Activated T-helper 1 cell treated with anti-CD3 and anti-CD28 coated beads, Interleukin-12 subunit alpha, Interleukin-12 subunit beta, Interleukin-2, Interleukin-4 antibody, amounts not matched to agents 30 ng/mL and 10 ng/mL and 1 ng/mL, durations not matched to agents 14 hours and 24 hours and 36 hours (primary cell): Measurements from ENCODE around the gene CYB561D1. TPM values are rescaled to one million over a fixed set of nuclear protein-coding genes. Genes with fewer than 3 reads are reported as not detected.

ENCODE experiments used
- DNase-seq: peaks from one replicate; pipeline ENCODE4 v3.0.0; 2021; ENCODE audit warnings: low spot score
- H3K27ac Mint-ChIP-seq: one replicate; pipeline ENCODE4 v1.8.0; 2021; ENCODE audit warnings: mild to moderate bottlenecking, mixed read lengths
- H3K27me3 Mint-ChIP-seq: one replicate; pipeline ENCODE4 v1.8.0; 2022; ENCODE audit warnings: mild to moderate bottlenecking, moderate library complexity, mixed read lengths; ENCODE audit not compliant: insufficient read depth
- H3K36me3 Mint-ChIP-seq: one replicate; pipeline ENCODE4 v1.8.0; 2021; ENCODE audit warnings: low read depth, mixed read lengths
- H3K4me1 Mint-ChIP-seq: one replicate; pipeline ENCODE4 v1.8.0; 2021; ENCODE audit warnings: low read depth, mixed read lengths
- H3K4me3 Mint-ChIP-seq: one replicate; pipeline ENCODE4 v1.8.0; 2021; ENCODE audit warnings: mild to moderate bottlenecking, moderate library complexity, mixed read lengths
- H3K9me3 Mint-ChIP-seq: one replicate; pipeline ENCODE4 v1.8.0; 2021; ENCODE audit warnings: mixed read lengths
- intact Hi-C: fragments of 100-400 bp; cut with micrococcal nuclease; formaldehyde crosslinking; loops from one replicate; pipeline ENCODE4 v1.15.1; 2024
- total RNA-seq: library from RNA; stranded (reverse); gene quantifications from 2 replicates; pipeline ENCODE4 v1.2.3, GENCODE V29; 2022

Gene CYB561D1
- total RNA-seq, 1 donor from 2014 or later: 12.6 TPM

GRCh38 chr1:109483672-109484518 lies 10.0 kb upstream of the CYB561D1 start, which contains the start of gene ATXN7L2:
TSS of gene ATXN7L2 (plus strand) at chr1:109483905. CDS start at chr1:109483954, 49 bp downstream.
- peaks cover 35% of the 10 kb centered on the region for H3K4me1 Mint-ChIP-seq
- no peaks in the 10 kb centered on the region for H3K36me3 Mint-ChIP-seq
- intact Hi-C loops: loop anchor here (1.0 to 5.0 kb wide), 9 partner anchors 10 to 550 kb away; partner anchors contain the start of genes CELSR2, CYB561D1, GSTM3 and PSMA5
- H3K27ac Mint-ChIP-seq: peak within 1 kb of the TSS; percentile 96
- H3K9me3 Mint-ChIP-seq: no peaks in the 10 kb centered on the region
- H3K27me3 Mint-ChIP-seq: peaks cover 13% of the 10 kb centered on the region
- H3K4me3 Mint-ChIP-seq: peak within 1 kb of the TSS; percentile 95
- DNase-seq: peak; percentile 87

GRCh38 chr1:109484519-109484975 lies 9.3 kb upstream of the CYB561D1 start:
- intact Hi-C loops: loop anchor here (1.0 to 5.0 kb wide), 3 partner anchors 138 to 272 kb away; partner anchors contain the start of genes CELSR2 and SARS1

GRCh38 chr1:109485001-109485400 lies 8.9 kb upstream of the CYB561D1 start:
- Mint-ChIP-seq H3K4me1 (peaks cover 34% of the 10 kb centered on the region), H3K27me3 (peaks cover 10% of the 10 kb centered on the region), H3K36me3 (no peaks in the 10 kb centered on the region), H3K9me3 (no peaks in the 10 kb centered on the region), H3K27ac (peak overlapping the region; percentile 96), H3K4me3 (peak overlapping the region; percentile 95)
- no peak for DNase-seq
- intact Hi-C loops: no loop called here

More at GRCh38 chr1:109484519-109484975, 9.3 kb upstream of the CYB561D1 start:
- no peak for DNase-seq
- Mint-ChIP-seq H3K4me1 (peaks cover 34% of the 10 kb centered on the region), H3K4me3 (peak overlapping the region; percentile 95), H3K27me3 (peaks cover 12% of the 10 kb centered on the region), H3K36me3 (no peaks in the 10 kb centered on the region), H3K27ac (peak overlapping the region; percentile 96), H3K9me3 (no peaks in the 10 kb centered on the region)

GRCh38 chr1:109487261-109487660 lies 6.6 kb upstream of the CYB561D1 start:
- Mint-ChIP-seq H3K4me1 (peaks cover 32% of the 10 kb centered on the region), H3K9me3 (no peaks in the 10 kb centered on the region), H3K4me3 (no peak overlapping the region), H3K36me3 (peaks cover 7% of the 10 kb centered on the region), H3K27me3 (no peaks in the 10 kb centered on the region), H3K27ac (no peak overlapping the region)
- intact Hi-C loops: no loop called here
- DNase-seq: no peak

- Mint-ChIP-seq H3K4me1 (peaks cover 24% of the 10 kb centered on the region), H3K9me3 (no peaks in the 10 kb centered on the region), H3K27ac (no peak overlapping the region), H3K36me3 (peaks cover 11% of the 10 kb centered on the region), H3K27me3 (no peaks in the 10 kb centered on the region), H3K4me3 (no peak overlapping the region)
- no peak for DNase-seq
- intact Hi-C loops: no loop called here
Observed at GRCh38 chr1:109488201-109488600, 5.7 kb upstream of the CYB561D1 start.

- Mint-ChIP-seq H3K36me3 (peaks cover 11% of the 10 kb centered on the region), H3K4me3 (no peak overlapping the region), H3K9me3 (no peaks in the 10 kb centered on the region), H3K4me1 (peaks cover 20% of the 10 kb centered on the region), H3K27ac (no peak overlapping the region), H3K27me3 (no peaks in the 10 kb centered on the region)
- no peak for DNase-seq
- intact Hi-C loops: no loop called here
Observed at GRCh38 chr1:109488696-109489095, 5.2 kb upstream of the CYB561D1 start.

GRCh38 chr1:109490029-109490933 lies 3.6 kb upstream of the CYB561D1 start:
- Mint-ChIP-seq H3K27ac (no peak overlapping the region), H3K4me1 (peaks cover 16% of the 10 kb centered on the region), H3K27me3 (no peaks in the 10 kb centered on the region), H3K9me3 (no peaks in the 10 kb centered on the region), H3K4me3 (no peak overlapping the region), H3K36me3 (peaks cover 14% of the 10 kb centered on the region)
- DNase-seq: peak; percentile 51
- intact Hi-C loops: loop anchor here (1.0 kb wide), 1 partner anchor 42 kb away; no protein-coding TSS in a partner anchor

- DNase-seq: no peak
- H3K27ac Mint-ChIP-seq: no peak overlapping the region
Observed at GRCh38 chr1:109490934-109491302, 3.0 kb upstream of the CYB561D1 start.

GRCh38 chr1:109491372-109491771 lies 2.5 kb upstream of the CYB561D1 start:
- H3K9me3 Mint-ChIP-seq: no peaks in the 10 kb centered on the region
- intact Hi-C loops: no loop called here
- no peaks in the 10 kb centered on the region for H3K27me3 Mint-ChIP-seq
- peaks cover 22% of the 10 kb centered on the region for H3K36me3 Mint-ChIP-seq
- no peak for DNase-seq
- H3K4me1 Mint-ChIP-seq: peaks cover 20% of the 10 kb centered on the region
- H3K4me3 Mint-ChIP-seq: no peak overlapping the region
- no peak overlapping the region for H3K27ac Mint-ChIP-seq

More at GRCh38 chr1:109490934-109491302, 3.0 kb upstream of the CYB561D1 start:
- H3K36me3 Mint-ChIP-seq: peaks cover 18% of the 10 kb centered on the region
- no peak overlapping the region for H3K4me3 Mint-ChIP-seq
- no peaks in the 10 kb centered on the region for H3K27me3 Mint-ChIP-seq
- H3K4me1 Mint-ChIP-seq: peaks cover 17% of the 10 kb centered on the region
- intact Hi-C loops: loop anchor here (1.0 kb wide), 1 partner anchor 41 kb away; no protein-coding TSS in a partner anchor
- no peaks in the 10 kb centered on the region for H3K9me3 Mint-ChIP-seq

- Mint-ChIP-seq H3K27ac (no peak overlapping the region), H3K4me1 (peaks cover 25% of the 10 kb centered on the region), H3K27me3 (no peaks in the 10 kb centered on the region), H3K9me3 (no peaks in the 10 kb centered on the region), H3K4me3 (no peak overlapping the region), H3K36me3 (peaks cover 30% of the 10 kb centered on the region)
- no peak for DNase-seq
- intact Hi-C loops: loop anchor here (1.0 kb wide), 1 partner anchor 39 kb away; no protein-coding TSS in a partner anchor
Observed at GRCh38 chr1:109492779-109493178, 1.1 kb upstream of the CYB561D1 start.

GRCh38 chr1:109493227-109493626 lies 667 bp upstream of the CYB561D1 start:
- H3K4me3 Mint-ChIP-seq: peak overlapping the region; percentile 96
- H3K27me3 Mint-ChIP-seq: no peaks in the 10 kb centered on the region
- H3K36me3 Mint-ChIP-seq: peaks cover 34% of the 10 kb centered on the region
- intact Hi-C loops: no loop called here
- H3K27ac Mint-ChIP-seq: no peak overlapping the region
- no peaks in the 10 kb centered on the region for H3K9me3 Mint-ChIP-seq
- peaks cover 30% of the 10 kb centered on the region for H3K4me1 Mint-ChIP-seq
- DNase-seq: no peak

- Mint-ChIP-seq H3K9me3 (no peaks in the 10 kb centered on the region), H3K27ac (peak overlapping the region; percentile 40), H3K27me3 (no peaks in the 10 kb centered on the region), H3K36me3 (peaks cover 41% of the 10 kb centered on the region), H3K4me3 (peak overlapping the region; percentile 96), H3K4me1 (peaks cover 44% of the 10 kb centered on the region)
- intact Hi-C loops: no loop called here
- no peak for DNase-seq
Observed at GRCh38 chr1:109495738-109496137, 1.8 kb downstream of the CYB561D1 start.
